GM11168 (cell line): ENCODE results near the gene CD27.
"Not testable (repeated sequence)": the region's sequence is repeated elsewhere in the genome, so short reads cannot be mapped to it uniquely, and the experiment has no call there.

Source experiments
- in situ Hi-C: fragments of 300-500 bp; cut with MboI; formaldehyde crosslinking; loops from one replicate; pipeline ENCODE4 v1.12.0; 2022; ENCODE audit warnings: low sequenced_read_pairs; ENCODE audit not compliant: unreplicated experiment

Gene CD27

GRCh38 chr12:6458281-6459003 is 13.7 kb downstream of the CD27 start:
- in situ Hi-C loops: loop anchor here (5.0 kb wide), 1 partner anchor 36 kb away; no protein-coding TSS in a partner anchor

- in situ Hi-C loops: loop anchor here (5.0 kb wide), 1 partner anchor 37 kb away; no protein-coding TSS in a partner anchor
Measured at GRCh38 chr12:6459004-6459337, 14.2 kb downstream of the CD27 start.

- in situ Hi-C loops: no loop called here
Measured at GRCh38 chr12:6460751-6461371, 16.1 kb downstream of the CD27 start.

- in situ Hi-C loops: no loop called here
Measured at GRCh38 chr12:6461401-6462233, 16.9 kb downstream of the CD27 start.

- in situ Hi-C loops: no loop called here
Measured at GRCh38 chr12:6462234-6462995, 17.7 kb downstream of the CD27 start.

- in situ Hi-C loops: no loop called here
Measured at GRCh38 chr12:6463216-6463615, 18.5 kb downstream of the CD27 start.

- in situ Hi-C loops: no loop called here
Measured at GRCh38 chr12:6463858-6464257, 19.1 kb downstream of the CD27 start.

- in situ Hi-C loops: no loop called here
Measured at GRCh38 chr12:6464531-6464930, 19.8 kb downstream of the CD27 start.

GRCh38 chr12:6465467-6466183 is 20.9 kb downstream of the CD27 start:
- in situ Hi-C loops: no loop called here

GRCh38 chr12:6466184-6466573 is 21.4 kb downstream of the CD27 start:
- in situ Hi-C loops: no loop called here

- in situ Hi-C loops: not testable (repeated sequence)
Measured at GRCh38 chr12:6466751-6467150, 22.0 kb downstream of the CD27 start.

GRCh38 chr12:6467571-6468282 is 23.0 kb downstream of the CD27 start:
- in situ Hi-C loops: not testable (repeated sequence)

GRCh38 chr12:6468283-6468575 is 23.5 kb downstream of the CD27 start:
- in situ Hi-C loops: no loop called here

GRCh38 chr12:6469092-6469491 is 24.3 kb downstream of the CD27 start:
- in situ Hi-C loops: no loop called here

GRCh38 chr12:6469609-6470374 is 25.0 kb downstream of the CD27 start:
- in situ Hi-C loops: no loop called here

GRCh38 chr12:6470375-6471163 is 25.8 kb downstream of the CD27 start, which contains the start of gene VAMP1:
TSS of gene VAMP1 (minus strand) at chr12:6470677. CDS start at chr12:6470531, 146 bp downstream.
- in situ Hi-C loops: no loop called here

- in situ Hi-C loops: no loop called here
Measured at GRCh38 chr12:6471989-6472360, 27.2 kb downstream of the CD27 start.

- in situ Hi-C loops: no loop called here
Measured at GRCh38 chr12:6472491-6472890, 27.7 kb downstream of the CD27 start.
